ENCODE results near the gene SP2.

The SP2 gene

DNA sequence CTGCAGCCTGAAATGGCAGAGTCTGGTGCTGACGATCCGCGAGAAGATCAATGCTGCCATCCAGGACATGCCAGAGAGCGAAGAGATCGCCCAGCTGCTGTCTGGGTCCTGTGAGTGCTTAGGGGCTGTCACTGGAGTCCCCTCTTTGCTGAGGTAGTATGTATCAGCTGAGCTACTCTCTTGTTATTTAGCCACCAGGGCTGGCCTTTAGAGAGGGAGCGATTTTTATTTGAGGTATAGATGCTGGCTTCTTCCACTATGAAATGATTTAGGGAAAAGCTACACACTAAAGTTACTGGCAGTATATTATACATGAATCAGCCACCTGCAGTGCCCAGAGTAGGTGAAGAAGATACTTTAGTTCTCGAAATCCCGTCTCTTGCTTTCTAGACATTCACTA is 77.5 kb downstream of the SP2 start:
- DNase-seq (ENCODE audit: low spot score) = no peak

DNA sequence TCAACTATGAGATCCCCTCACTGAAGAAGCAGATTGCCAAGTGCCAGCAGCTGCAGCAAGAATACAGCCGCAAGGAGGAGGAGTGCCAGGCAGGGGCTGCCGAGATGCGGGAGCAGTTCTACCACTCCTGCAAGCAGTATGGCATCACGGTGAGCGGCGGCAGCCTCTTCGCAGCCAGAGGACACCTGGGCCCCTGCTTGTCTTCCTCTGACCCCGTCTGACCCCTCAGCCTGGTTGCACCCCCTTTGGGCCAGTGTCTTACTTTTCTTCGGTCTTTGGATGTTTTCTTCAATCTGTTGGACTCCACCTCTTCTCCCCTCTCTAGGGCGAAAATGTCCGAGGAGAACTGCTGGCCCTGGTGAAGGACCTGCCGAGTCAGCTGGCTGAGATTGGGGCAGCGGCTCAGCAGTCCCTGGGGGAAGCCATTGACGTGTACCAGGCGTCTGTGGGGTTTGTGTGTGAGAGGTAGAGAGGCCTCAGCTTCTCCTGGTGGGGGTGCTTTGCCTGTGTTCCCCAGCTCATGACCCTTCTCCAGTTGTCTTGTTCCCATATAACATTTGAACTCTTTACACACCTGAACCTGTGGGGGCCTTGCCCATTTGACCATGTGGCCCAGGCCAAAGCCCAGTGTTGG is 79.3 kb downstream of the SP2 start:
- DNase-seq (ENCODE audit: low spot score) = no peak

DNA sequence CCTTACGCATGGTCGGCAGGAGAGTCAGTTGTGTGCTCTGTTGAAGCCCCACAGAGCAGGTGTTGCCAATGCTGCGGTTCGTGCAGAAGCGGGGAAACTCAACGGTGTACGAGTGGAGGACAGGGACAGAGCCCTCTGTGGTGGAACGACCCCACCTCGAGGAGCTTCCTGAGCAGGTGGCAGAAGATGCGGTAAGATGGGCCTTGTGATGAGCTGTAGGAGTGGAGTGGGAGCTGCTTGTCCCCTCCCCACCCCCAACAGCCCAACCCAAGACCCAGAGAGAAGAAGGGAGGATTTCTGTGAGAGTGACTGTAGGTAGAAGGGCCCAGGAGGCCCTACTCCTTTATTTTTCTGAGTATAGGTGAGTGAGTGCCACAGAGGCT is 79.8 kb downstream of the SP2 start:
- no peak for DNase-seq (ENCODE audit: low spot score)

DNA sequence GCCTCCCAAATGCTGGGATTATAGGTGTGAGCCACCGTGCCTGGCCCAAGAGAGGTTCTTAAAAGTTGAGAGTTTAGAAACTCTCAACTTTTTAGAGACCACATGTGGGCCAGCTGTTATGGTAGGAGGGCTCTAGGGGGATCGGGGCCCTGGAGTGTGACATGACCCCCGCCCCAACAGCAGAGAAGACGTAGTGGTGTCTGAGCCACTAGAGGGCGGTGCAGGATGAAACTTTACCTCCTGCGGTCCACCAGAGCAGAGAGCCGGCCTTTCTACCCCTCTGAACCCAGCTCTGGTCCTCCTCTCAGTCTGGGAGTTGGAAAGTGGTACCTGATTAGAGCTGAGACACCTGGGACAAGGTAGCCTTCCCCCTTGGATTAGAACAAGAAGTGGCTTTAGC is 82.3 kb downstream of the SP2 start:
- DNase-seq (ENCODE audit: low spot score) = peak; percentile 66

Measured in cerebellar cortex (tissue), 1 donor.